Right lobe of liver (tissue), 4 donors: ENCODE results near the gene CCDC112.

Source experiments
- CTCF ChIP-seq, 4 donors: fragments of 200-600 bp in 3 of 4; fragments of 450-650 bp in 1 of 4; IDR thresholded peaks; one replicate each; pipeline versions ENCODE4 v1.5.1 to v1.8.0; 2016 to 2022; ENCODE audit warnings: antibody characterized with exemption in 4 of 4, mild to moderate bottlenecking in 2 of 4
- POLR2A ChIP-seq: fragments of 450-650 bp; IDR thresholded peaks from one replicate; pipeline ENCODE4 v1.6.1; 2017; ENCODE audit warnings: antibody characterized with exemption, mild to moderate bottlenecking
- donor health status: DM: no; HTN: no; CAD: no.
- donor health status: DM: no; HTN: no; CAD: no.
- donor health status: DM: no; HTN: yes; CAD: no.

DNA sequence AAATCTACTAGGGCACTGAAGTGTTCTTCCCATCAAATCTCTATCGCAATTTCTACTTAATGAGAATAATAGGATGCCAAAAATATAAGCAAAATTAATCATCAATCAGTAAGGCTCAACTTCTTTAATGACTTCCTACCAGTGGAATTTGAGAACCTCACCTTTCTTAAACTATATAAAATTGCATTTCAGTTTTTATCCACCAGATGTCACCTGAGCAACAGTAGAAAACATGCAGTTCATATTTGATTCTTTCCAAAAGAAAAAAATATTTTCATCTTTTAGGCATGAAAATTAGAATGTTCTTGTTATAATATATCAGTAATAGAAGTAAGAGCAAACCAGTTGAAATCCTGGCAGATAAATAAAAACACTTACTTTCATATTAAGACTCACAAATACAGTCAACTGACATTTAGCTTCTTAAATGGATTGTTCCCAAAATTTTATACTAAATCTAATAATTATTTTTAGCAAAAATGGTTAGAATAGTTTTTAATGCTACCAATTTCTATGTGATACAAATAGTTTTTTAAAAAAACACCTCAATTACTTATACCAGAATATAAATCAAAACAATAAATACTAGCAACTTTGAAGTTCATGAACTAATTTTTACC lies 13.4 kb upstream of the CCDC112 start:
- TF ChIP-seq CTCF (IDR thresholded peaks at IDR 0.05) (peak; percentile 72 to 80 (median 72)), POLR2A (no peak)
